ENCODE measurements around the gene MFSD6. TPM values are rescaled to one million over a fixed set of nuclear protein-coding genes. Genes with fewer than 3 reads are reported as not detected.
"Not testable (repeated sequence)": the region's sequence is repeated elsewhere in the genome, so short reads cannot be mapped to it uniquely, and the experiment has no call there.

Gene MFSD6
- total RNA-seq, 1 experiment from 2014 or later: 0.53 TPM

GRCh38 chr2:190494600-190495227, 86.6 kb downstream of the MFSD6 start:
- not testable (repeated sequence) for H3K27me3 ChIP-seq, H3K9me3 ChIP-seq, DNase-seq, H3K4me3 ChIP-seq, H3K36me3 ChIP-seq

DNA sequence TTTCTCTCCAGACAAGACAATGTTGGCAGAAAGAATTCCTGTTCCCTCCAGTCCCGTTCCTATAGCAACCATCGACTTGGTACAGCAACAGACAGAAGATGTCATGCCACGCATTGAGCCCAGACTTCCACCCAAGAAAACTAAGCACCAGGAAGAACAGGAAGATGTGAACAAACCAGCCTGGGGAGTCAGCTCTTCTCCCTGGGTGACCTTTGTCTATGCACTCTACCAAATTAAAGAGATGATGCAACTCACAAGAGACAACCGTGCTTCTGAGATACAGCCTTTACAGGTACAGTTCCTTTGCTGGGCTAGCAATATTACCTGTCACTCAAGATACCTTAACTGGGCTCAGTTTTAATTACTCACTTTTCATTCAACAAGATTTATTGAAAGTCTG, 89.3 kb downstream of the MFSD6 start:
- Histone ChIP-seq H3K27me3 (no peaks in the 10 kb centered on the region), H3K4me3 (no peak overlapping the region), H3K9me3 (peaks cover 4% of the 10 kb centered on the region; the same call in 1 of the 2 replicates), H3K36me3 (no peaks in the 10 kb centered on the region)
- no peak for DNase-seq

DNA sequence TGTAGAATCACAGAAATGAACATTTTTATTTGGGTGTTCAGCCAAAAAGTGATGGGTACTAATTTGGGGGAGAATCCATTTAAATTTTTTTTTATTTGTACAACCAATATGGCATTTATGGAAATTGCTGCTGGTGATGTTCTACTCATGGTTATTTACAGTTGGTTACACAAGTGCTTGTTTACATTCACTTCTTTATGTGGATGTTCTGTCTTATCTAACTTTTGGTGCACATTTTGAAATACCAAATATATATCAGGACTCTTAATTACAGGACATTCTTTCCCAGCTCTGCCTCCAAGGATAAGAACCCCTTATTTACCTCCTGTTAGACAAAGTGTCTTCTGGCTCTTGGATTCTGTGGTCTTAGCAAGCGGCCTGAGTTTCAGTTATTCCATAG, 91.1 kb downstream of the MFSD6 start:
- no peaks in the 10 kb centered on the region for H3K27me3 ChIP-seq
- H3K9me3 ChIP-seq: no peaks in the 10 kb centered on the region
- H3K36me3 ChIP-seq: no peaks in the 10 kb centered on the region
- DNase-seq: no peak
- H3K4me3 ChIP-seq: no peak overlapping the region

DNA sequence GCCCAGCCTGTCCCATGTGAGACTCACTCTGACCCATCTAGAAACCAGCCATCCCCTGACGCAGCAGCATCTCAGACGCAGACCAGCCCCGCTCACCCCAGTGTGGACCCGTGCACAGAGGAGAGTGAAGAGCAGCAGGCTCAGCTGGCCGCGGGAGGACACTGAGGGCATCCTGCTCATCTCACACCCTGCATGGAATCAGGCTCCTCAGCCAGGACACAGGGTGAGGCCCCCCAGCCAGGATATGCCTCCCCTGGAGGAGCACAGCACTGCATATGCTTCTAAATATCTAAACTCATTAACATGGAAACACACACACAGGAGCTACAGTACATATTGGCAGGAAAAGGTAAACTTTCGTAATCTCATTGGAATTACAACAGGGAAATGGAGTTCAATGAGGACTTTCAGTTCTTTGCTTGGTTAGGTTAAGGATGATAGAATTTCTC, 91.9 kb downstream of the MFSD6 start:
- Histone ChIP-seq H3K27me3 (no peaks in the 10 kb centered on the region), H3K4me3 (no peak overlapping the region)
- DNase-seq: no peak

DNA sequence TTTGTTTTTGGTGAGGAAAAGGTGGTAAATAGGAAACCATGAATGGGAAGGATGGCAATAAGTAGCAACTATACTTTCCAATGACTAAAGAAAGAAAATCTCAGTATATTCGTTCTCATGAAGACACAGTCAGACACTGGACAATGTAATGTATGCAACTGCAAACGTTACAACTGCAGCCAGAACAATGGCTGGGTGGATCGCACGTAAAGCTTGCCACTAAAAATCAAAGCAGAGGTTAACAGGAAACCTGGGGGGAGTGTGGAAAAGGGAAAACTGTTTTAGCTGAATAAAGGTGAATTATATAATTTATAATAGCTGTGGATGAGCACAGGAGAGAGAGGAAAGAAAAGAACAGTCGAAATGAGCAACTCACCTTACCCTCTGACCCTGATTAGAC, 93.1 kb downstream of the MFSD6 start:
- Histone ChIP-seq H3K4me3 (no peak overlapping the region), H3K36me3 (no peaks in the 10 kb centered on the region), H3K9me3 (no peaks in the 10 kb centered on the region), H3K27me3 (no peaks in the 10 kb centered on the region)
- DNase-seq: no peak

More for the DNA sequence above, 91.9 kb downstream of the MFSD6 start:
- Histone ChIP-seq H3K9me3 (no peaks in the 10 kb centered on the region), H3K36me3 (no peaks in the 10 kb centered on the region)

DNA sequence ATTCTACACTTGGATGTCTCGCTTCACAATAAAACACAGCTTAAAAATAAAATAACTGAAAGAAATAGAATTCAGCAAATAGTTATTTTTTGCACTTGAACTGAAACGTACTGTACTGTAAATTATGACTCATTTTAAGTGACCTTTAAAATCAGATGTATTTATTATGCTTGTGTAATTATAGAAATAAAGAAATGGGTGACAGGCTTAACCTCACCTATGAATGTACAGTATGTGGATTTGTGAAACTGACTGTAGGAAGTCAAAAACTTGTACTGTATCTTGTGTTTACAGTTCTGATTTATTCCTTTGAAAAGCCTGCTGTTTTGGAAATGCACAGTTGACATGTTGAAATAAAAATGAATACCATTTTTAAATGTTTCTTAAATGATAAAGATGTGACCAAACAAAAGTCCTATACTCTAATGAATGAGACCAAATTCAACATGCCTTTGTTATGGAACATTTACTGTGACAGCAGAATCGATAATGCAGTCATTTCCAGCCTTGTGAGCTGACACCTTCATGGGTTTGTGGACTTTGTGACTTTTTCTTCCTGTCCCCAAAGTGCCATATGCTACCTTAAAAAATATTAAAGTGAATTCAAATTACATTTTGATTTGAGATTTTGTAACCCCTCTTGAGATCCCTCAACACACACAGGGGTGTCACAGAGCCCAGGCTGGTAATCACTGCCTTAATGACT, 93.7 kb downstream of the MFSD6 start:
- no peak overlapping the region for H3K4me3 ChIP-seq
- no peaks in the 10 kb centered on the region for H3K36me3 ChIP-seq
- no peaks in the 10 kb centered on the region for H3K9me3 ChIP-seq
- DNase-seq: no peak
- H3K27me3 ChIP-seq: no peaks in the 10 kb centered on the region

- no peaks in the 10 kb centered on the region for H3K9me3 ChIP-seq
- no peaks in the 10 kb centered on the region for H3K36me3 ChIP-seq
- no peak overlapping the region for H3K4me3 ChIP-seq
- no peaks in the 10 kb centered on the region for H3K27me3 ChIP-seq
- DNase-seq: no peak
Measured at GRCh38 chr2:190503088-190503487, 94.9 kb downstream of the MFSD6 start.

GRCh38 chr2:190504912-190505311, 96.8 kb downstream of the MFSD6 start:
- DNase-seq: no peak
- no peaks in the 10 kb centered on the region; the same call in 1 of the 2 replicates for H3K36me3 ChIP-seq
- H3K27me3 ChIP-seq: no peaks in the 10 kb centered on the region
- H3K4me3 ChIP-seq: no peak overlapping the region
- no peaks in the 10 kb centered on the region for H3K9me3 ChIP-seq

DNA sequence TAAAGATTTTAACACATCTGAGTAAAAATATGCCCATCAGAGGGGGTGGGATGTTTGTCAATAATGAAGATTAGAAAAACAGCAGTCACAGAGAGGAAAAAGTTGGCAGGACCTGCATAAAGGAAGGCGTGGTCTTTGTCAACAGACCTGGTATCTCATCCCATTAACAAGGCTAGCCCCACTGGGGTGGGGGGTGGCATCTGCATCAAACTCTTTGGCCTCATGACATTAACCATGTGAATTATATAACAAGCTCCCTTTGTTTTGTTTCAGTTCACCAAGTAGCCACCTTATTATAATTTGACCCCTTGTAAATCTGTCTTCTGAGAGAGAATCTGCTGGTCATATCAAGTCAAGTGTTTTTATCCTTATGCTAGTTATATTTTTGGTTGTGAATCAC, 97.5 kb downstream of the MFSD6 start:
- no peak for DNase-seq
- Histone ChIP-seq H3K27me3 (no peaks in the 10 kb centered on the region), H3K9me3 (no peaks in the 10 kb centered on the region), H3K36me3 (no peaks in the 10 kb centered on the region; the same call in 1 of the 2 replicates), H3K4me3 (no peak overlapping the region)

DNA sequence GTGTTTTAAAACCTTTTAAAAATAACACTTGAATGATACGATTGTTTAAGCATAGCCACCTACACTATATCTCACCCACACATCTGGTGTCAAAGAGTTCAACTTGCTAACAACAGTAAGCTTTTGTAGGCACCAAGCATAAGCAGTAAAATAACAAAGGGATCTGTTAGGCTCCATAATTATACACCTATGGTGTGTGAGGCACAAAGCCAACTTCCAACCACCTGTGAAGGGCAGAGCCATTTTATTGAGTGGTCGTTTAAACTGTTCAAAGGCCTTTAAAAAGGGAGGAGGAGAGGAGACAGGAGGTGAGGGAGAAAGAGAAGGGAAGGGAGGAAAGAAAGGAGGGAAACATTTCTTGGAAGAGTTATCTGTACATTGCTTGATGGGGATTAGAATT, 98.5 kb downstream of the MFSD6 start:
- Histone ChIP-seq H3K27me3 (no peaks in the 10 kb centered on the region), H3K36me3 (no peaks in the 10 kb centered on the region; the same call in 1 of the 2 replicates), H3K4me3 (no peak overlapping the region), H3K9me3 (no peaks in the 10 kb centered on the region)
- DNase-seq: no peak

GRCh38 chr2:190507135-190507534, 99.0 kb downstream of the MFSD6 start:
- H3K36me3 ChIP-seq: no peaks in the 10 kb centered on the region; the same call in 1 of the 2 replicates
- H3K4me3 ChIP-seq: no peak overlapping the region
- no peaks in the 10 kb centered on the region for H3K9me3 ChIP-seq
- no peaks in the 10 kb centered on the region for H3K27me3 ChIP-seq
- no peak for DNase-seq

GRCh38 chr2:190509895-190510294, 101.7 kb downstream of the MFSD6 start:
- H3K36me3 ChIP-seq, H3K27me3 ChIP-seq, DNase-seq, H3K9me3 ChIP-seq, H3K4me3 ChIP-seq: not testable (repeated sequence)

GRCh38 chr2:190511104-190511503, 102.9 kb downstream of the MFSD6 start:
- H3K27me3 ChIP-seq: no peaks in the 10 kb centered on the region
- H3K36me3 ChIP-seq: no peaks in the 10 kb centered on the region; the same call in none of the 2 replicates
- no peak overlapping the region for H3K4me3 ChIP-seq
- H3K9me3 ChIP-seq: no peaks in the 10 kb centered on the region
- DNase-seq: no peak

GRCh38 chr2:190512539-190513095, 104.5 kb downstream of the MFSD6 start:
- Histone ChIP-seq H3K9me3 (no peaks in the 10 kb centered on the region), H3K4me3 (no peak overlapping the region), H3K27me3 (no peaks in the 10 kb centered on the region), H3K36me3 (no peaks in the 10 kb centered on the region; the same call in none of the 2 replicates)
- no peak for DNase-seq

DNA sequence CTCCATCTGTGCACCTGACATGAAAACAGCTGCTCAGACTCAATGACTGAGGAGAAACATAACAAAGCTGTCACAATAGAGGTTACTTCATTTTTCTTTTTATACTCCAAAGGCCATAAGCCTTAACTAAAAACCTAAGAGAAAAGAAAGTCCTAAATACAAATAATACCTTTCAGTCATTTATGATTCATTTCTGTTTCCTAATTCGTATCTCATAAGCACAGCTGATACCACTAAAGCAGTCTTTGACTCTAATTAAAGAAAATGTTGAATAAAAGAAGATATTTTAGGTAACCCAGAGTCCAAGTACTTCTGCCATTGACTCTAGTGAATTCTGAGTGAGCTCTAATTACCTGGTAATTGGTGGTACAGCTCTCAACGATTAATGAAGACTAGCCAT, 105.7 kb downstream of the MFSD6 start:
- H3K36me3 ChIP-seq: no peaks in the 10 kb centered on the region; the same call in none of the 2 replicates
- no peaks in the 10 kb centered on the region for H3K27me3 ChIP-seq
- H3K9me3 ChIP-seq: no peaks in the 10 kb centered on the region
- H3K4me3 ChIP-seq: no peak overlapping the region
- DNase-seq: no peak

DNA sequence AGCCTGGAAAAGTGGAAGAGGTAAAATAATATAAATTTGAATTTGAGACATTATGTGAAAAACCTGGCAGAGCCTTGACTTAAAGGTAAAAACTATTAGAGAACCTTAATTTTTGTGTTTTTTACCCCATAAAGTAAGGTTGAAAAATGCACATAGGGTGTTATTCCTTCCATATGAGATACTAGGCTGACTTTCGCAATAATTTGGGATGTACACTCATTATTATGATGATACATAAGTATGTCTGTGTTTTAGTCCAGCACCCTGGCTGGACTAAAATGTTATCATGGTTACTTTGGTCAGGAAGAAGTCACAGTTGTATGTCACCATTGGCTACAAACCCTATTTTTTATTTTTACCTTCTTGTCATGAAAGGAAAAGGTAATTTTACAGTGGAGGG, 106.5 kb downstream of the MFSD6 start:
- Histone ChIP-seq H3K4me3 (no peak overlapping the region), H3K9me3 (no peaks in the 10 kb centered on the region), H3K36me3 (no peaks in the 10 kb centered on the region; the same call in none of the 2 replicates), H3K27me3 (no peaks in the 10 kb centered on the region)
- DNase-seq: no peak

GRCh38 chr2:190515687-190516086, 107.5 kb downstream of the MFSD6 start:
- H3K36me3 ChIP-seq: no peaks in the 10 kb centered on the region; the same call in none of the 2 replicates
- H3K9me3 ChIP-seq: no peaks in the 10 kb centered on the region
- no peaks in the 10 kb centered on the region for H3K27me3 ChIP-seq
- no peak overlapping the region for H3K4me3 ChIP-seq
- no peak for DNase-seq

DNA sequence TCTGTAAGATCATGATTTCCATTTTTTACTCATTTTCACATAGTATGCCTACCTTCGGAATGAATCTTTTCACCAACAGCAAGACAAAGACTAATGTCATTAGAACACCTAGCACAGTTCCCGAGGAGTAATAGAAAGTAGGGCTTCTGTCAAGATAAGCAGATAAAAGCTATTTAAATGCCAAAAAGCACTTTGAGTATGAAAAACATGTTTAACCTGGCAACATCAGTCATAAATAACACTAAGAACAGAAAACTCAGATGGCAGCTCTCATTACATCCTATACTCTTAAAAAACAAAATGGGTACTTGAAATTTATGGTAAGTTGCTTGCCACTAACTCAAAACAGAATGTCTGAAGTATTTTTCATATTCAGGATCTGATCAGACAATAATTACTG, 109.3 kb downstream of the MFSD6 start:
- no peak for DNase-seq
- H3K27me3 ChIP-seq: no peaks in the 10 kb centered on the region
- no peaks in the 10 kb centered on the region; the same call in none of the 2 replicates for H3K36me3 ChIP-seq
- H3K9me3 ChIP-seq: no peaks in the 10 kb centered on the region
- H3K4me3 ChIP-seq: no peak overlapping the region

Data from MG63 (cell line).